ENCODE measurements around the gene ATG10. TPM values are rescaled to one million over a fixed set of nuclear protein-coding genes. Genes with fewer than 3 reads are reported as not detected.

ATG10 gene
- total RNA-seq, 1 donor from 2014 or later, result 7.6 TPM

DNA sequence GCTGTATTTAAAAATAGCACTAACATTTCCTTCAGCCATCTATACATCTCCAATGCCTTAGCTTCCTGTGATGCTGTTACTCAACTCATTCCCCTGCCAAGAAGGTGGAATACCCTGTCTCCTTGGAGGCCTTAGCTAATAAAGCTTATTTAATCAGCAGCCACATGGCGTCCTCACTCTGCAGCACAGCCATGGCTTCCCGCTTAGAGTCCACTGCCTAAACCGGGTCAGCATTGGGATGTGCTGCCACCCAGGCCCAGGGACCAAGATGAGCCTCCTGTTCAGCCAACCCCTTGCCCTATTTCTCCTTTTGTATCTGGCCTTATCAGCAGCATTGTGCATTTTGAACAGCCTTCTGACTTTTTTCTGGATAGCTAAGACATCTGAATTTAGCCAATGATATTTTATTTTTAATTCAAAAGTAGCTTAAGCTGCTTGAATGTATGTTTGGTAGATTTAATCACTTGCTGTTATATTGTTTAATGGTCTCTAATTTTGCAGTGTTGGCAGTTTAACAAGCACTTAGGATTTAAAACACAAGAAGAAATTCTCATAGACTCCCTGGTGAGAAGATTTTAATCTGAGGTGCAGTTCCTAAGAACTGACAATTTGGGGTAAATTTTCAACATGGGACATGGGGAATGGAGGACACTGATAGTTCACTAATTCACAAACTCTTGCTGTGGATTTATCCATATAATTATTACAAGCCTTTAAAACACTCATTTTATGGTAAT, 193.3 kb downstream of the ATG10 start:
- DNase-seq (ENCODE audit: low spot score), result no peak

DNA sequence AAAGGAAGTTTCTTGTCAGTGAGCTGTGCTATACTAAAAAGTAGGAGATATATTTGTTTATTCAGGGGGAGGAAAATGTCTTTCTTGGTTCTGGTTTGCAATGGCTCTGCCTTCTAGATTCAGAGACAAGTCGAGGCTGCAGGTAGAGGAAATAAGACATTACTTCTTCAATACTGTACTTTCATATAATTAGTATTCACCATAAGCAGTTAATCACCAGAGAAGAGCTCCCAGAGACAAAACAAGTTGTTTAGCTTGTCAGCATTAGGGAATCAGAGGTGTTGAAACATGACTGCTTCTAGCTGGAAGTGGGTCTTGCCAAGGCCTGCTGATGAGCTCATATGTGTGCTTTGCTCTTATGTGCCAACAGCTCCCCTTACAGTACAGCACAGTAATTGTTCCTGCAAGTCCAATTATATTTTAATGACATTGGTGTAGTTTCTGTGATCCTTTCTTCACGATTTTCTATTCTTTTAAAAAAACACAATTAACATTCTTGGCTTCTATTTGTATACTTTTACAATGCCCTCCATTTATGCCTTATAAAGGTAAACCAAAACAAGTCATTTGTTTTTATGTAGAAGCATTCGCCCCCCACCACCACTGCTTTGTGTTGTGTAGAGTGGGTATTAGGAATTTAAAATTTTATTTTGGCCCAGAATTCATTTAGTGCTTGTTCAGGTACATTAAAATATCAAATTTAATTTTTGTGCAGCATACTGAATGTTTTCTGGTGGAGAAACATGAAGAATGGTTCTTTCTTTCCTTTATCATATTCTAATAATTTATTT, 194.1 kb downstream of the ATG10 start:
- DNase-seq (ENCODE audit: low spot score), result peak; percentile 78

DNA sequence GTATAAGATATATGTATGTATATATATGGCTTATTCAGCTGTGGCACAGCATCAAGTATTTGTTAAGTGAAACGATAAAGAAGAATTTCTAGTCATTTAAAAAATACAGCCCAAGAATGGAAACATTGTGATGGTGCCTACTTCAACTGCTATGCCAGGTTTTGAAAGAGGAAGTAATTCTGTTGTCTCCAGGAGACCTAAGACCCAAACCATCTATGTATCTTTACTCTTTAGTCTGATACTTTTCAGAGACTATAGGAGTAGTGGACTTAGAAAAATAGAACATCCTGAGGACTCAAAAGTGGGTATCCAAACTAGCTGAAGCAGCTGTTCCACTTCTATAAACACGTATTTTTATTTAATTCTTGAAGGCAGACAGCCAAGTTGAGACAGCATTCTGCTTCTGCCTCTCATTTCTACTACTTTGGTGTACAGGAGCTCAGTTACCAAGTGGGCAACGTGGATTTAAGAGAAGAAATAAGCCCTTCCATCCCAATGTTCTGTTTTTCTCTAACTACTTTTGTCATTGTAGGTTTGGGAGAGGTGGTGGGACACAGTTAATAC, 195.6 kb downstream of the ATG10 start:
- no peak for DNase-seq (ENCODE audit: low spot score)

DNA sequence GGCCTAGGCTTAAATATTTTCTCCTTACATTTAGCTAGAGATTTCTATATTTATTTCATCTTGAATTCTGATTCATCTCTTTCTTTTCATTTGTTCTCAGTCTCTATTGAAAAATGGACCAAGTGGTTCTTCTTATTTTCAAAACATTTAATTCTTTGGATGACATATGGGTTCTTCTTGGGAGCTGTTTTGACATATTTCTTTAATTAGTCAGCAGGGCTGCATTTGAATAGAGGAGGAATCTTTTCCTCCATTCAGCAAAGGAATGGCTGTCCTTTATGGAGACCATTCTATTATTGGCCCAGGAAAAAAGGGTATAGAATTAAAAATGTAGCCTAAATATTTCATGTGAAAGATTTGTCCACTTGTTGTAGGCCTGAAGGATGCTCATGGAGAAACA, 196.5 kb downstream of the ATG10 start:
- DNase-seq (ENCODE audit: low spot score), result no peak

DNA sequence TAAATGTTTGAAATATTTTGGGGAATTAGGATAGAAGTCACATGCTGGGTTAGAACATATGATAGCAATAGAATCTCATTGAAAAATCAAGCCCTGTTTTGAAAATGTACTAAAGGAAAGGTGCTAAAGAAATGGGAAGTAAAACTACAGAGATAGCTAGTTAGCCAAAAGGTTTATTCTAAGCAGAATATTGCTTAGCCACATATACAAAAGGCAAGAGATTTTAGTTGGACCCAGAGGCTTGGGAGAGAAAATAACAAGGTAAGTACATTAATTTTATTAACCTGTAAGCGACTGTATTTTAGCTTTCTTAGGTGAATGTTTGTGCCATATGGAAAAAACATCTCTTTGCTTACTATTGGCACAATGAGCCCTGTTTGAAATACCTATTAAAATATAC, 198.1 kb downstream of the ATG10 start:
- DNase-seq (ENCODE audit: low spot score), result no peak

DNA sequence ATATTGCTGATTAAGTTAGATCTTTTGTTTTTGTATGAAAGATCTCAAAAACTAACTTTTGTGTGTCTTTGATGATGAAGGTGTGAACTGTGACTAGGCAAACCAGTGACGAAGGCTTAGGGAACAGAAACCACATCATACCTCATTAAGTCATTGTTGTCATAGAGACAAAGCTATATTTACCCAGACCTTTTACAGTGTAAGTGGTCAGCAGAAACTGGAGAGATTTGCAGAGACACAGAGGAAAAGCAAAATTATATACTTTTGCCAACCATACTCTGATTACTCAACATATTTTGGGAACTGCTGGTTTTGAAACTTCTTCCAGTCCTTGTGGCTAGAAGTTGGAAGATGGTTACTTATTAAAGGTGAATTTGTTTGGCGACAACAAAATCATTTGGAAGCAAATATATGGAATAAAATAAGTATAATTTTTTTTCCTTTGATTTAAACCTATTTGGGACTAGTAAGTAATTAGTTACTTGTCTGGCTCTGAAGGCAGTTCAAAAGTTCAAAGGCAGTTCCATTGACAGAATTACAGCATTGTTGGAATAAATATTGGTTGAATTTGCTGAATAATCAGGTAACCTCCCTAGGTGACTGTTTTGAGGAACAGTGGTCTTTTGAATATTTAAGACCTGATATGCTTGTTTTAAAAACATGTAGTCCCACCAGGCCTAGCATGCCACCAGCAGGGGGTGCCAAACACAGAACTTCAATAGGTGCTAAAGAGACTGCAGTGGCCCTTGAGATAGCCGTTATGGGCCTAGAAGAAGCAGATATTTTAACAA, 202.5 kb downstream of the ATG10 start:
- peak; percentile 62 for DNase-seq (ENCODE audit: low spot score)

DNA sequence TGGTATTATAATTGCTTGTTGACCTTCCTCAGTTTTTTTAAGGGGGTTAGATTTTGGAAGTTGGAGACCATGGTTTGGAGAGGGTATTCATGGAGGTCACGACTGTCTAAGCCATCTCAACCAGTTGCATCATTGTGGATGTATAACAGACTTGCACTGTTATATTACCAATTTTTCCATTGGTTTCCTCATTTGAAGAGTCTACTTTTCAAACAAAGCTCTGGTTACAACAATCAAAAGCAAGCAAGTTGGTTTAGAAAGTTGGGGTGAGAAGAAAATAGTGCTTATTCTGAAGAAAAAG, 203.0 kb downstream of the ATG10 start:
- DNase-seq (ENCODE audit: low spot score), result no peak

DNA sequence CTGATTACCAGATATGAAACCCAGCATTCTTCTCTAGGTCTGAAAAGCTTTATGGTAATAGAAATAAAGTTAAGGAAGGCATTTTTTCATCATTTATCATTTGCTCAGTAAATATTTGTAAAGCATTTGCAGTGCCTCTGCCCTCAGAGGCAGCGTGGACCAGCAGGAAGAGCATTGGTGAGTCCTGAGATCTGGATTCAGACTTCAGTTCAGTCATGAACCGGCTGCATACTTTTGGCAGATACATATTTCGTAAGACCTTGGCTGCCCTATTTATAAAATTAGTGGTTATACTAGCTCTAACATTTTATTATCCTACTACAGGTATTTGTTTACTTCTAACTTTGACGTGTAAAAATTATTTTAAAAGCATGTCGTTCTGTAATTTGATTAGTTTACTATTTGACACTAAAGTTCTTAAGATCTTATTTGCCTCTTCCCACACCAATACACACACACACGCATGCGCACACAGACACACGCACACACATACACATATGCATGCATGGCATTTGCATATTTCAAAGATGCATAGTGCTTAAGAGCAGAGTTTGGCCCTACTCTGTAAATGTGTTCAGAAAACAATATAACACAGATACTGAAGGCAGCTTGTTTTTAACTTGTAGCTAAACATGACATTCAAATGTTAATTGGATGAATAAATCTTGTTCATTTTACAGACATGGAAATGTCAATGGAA, 204.4 kb downstream of the ATG10 start:
- DNase-seq (ENCODE audit: low spot score), result no peak

DNA sequence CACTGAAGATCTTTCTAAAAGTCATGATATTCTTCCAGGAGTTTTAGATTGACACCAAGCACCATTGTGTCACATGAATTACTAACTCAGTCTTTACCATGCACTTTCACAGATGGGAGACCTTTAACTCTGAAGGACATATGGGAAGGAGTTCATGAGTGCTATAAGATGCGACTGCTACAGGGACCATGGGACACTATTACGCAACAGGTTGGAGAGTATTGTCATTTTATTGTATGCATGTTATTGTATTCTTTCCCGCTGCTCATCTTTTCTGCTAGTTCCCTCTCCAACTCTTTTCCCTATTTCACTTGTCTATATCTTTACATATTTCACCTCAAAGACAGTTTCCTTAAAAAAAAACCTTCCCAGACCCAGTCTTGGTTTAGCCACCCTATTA, 206.6 kb downstream of the ATG10 start:
- DNase-seq (ENCODE audit: low spot score), result no peak

DNA sequence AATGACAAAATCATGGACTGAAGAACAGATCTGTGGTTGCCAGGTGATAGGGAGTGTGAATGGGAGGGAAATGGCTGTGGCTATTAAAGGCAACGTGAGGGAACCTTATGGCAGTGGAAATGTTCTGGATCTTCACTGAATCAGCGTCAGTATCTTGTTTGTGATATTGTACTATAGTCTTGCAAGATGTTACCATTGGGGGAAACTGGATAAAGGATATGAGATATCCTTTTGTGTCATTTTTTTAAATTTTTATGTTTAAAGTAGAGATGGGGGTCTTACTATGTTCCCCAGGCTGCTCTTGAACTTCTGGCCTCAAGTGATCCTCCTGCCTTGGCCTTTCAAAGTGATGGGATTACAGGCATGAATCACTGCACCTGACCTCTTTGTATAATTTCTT, 210.8 kb downstream of the ATG10 start:
- DNase-seq (ENCODE audit: low spot score), result no peak

DNA sequence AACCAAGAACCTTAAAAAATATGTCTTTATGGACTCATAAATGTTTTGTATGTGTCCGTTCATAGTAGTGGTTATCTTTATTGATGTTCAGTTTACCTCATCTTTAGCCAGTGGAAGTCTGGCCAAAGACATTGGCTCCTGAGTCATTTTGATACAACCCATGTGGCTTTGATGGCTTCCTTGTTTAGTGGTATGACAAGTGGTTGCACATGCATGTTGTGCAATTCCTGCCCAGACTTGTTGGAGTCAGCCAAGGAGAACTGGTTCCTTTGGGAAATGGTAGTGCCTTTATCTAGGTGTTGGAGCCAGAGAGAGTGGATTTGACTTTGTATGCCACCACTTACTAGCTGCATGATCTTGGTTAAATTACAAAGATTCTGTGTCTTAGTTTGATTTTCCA, 212.0 kb downstream of the ATG10 start:
- no peak for DNase-seq (ENCODE audit: low spot score)

DNA sequence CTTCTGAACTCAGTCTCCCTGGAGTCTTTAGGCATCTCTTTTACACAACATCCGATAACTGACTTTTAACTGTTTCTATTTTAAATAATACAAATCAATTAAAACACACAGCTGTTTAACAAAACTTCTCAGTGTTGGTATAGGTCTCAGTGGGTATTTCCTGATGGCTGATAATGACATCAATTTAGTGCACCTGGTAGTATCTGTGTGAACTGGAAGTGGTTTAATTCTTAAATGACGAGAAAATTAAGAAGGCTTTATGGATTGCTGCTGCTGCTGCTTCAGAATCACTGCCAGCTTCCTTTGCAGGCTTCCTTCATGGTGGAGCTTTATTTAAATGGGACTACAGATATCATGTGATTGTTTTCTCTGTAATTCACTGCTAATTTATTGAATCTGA, 214.0 kb downstream of the ATG10 start:
- DNase-seq (ENCODE audit: low spot score), result no peak

DNA sequence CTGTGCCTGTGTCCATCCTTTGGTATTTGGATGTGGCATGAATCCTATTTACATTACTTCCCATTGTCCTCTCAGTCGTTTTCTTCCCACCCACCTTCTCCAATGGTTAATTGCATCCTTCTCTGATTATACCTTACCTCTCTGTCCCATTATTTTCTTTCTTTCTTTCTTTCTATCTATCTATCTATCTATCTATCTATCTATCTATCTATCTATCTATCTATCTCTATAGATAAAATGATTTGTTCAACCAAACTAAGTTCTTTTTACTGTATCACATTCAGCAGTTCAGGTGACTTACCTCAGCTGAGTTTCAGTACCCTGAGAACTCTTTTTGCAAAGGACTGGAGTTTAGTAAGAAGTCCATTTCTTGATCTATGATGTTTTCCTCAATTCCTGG, 225.7 kb downstream of the ATG10 start:
- DNase-seq (ENCODE audit: low spot score), result no peak

DNA sequence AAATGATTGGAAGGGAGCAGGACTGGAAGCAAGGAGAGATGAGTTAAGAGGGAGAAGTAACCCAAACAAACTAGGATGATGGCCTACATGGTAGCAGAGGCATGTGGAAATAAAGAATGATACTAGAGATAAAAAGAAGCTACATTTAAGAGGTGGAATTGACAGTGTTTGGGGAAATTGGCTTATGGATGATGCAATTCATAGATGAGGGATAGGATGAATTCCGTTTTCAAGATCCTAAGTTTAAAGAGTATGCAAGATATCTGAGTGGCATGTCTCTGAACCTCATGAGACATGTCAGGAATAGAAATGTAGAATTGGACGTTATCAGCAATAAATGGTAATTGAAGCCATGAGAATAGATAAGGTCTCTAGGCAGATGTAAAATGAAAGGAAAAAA, 232.7 kb downstream of the ATG10 start:
- DNase-seq (ENCODE audit: low spot score), result no peak

DNA sequence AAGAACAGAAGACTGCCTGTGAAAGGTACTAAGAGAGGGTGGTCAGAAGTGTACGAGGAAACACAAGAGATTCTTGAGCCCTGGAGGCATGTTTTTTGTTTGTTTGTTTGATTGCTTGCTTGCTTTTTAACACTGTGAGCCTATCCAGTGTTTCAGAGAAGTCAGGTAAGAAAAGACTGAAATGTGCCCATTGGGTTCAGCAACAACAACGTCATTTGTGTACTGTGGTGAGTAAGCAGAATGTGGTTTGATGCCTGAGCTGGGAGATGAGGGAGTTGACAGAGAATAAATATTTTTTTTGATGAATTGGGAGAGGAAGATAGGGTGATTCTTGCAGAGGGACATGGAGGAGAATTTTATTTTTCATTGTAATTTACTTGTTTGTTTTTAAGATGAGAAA, 233.2 kb downstream of the ATG10 start:
- DNase-seq (ENCODE audit: low spot score), result no peak

DNA sequence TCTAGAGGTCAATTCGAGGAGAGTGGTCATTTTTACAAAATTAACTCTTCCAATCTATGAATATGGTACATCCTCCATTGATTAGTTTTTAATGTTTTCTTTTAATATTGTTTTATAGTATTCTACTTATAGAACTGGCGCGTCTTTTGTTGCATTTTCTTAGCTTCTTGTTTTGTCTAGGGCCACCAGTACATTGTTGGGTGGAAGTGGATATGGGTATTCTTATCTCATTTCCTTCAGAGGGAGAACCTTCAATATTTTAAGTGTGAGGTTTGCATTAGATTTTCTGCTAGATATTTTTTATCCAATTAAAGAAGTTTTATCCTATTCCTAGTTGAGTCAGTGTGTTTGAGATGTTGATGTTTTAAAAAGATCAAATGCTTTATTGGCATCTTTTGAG, 236.5 kb downstream of the ATG10 start:
- no peak for DNase-seq (ENCODE audit: low spot score)

DNA sequence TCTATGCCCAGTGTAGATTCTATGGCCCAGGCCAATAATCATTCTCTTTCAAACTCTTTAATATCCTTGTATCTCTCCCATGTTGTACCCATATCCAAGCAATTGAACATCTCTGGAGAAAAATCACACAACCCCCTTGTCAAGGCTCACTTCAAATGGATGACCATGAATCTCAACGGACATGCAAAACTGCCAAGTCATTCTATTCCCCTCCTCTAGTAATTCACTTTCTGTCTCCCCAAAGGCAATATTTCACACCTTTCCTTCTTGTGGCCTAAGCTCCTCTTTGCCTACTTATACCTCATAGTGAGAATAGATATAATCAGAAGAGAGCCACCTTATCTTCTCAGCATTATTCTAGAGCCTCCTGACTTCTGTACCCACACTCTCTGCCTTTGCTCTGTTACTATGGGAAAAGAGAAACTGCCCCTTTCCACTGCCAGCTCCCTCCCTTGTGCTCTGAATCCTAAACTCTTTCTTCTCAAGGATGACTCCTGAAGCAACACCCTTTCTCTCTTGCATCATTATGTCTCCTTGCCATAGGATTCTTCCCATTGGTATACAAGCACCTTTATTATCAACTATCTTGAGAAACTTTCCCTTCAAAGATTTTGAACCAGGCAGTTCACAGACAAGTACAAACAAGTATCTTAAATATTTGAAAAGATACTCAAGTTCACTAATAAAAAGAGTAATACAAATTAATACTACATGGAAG, 240.2 kb downstream of the ATG10 start:
- DNase-seq (ENCODE audit: low spot score), result no peak

DNA sequence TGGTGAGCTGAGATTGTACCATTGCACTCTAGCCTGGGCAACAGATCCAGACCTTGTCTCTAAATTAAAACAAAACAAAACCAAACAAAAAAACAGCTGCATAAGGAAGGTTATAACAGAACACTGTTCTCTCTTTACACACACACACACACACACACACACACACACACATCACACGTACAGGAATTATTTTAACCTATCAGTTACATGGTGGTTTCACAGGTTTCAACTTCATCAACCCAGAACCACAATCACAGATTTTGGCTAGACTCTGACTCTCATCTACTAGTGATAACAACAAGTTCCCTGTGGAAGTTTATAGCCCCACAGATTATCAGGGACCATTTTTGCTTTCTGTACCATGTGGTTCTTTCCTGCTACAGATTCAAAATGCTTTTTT, 246.1 kb downstream of the ATG10 start:
- DNase-seq (ENCODE audit: low spot score), result no peak

DNA sequence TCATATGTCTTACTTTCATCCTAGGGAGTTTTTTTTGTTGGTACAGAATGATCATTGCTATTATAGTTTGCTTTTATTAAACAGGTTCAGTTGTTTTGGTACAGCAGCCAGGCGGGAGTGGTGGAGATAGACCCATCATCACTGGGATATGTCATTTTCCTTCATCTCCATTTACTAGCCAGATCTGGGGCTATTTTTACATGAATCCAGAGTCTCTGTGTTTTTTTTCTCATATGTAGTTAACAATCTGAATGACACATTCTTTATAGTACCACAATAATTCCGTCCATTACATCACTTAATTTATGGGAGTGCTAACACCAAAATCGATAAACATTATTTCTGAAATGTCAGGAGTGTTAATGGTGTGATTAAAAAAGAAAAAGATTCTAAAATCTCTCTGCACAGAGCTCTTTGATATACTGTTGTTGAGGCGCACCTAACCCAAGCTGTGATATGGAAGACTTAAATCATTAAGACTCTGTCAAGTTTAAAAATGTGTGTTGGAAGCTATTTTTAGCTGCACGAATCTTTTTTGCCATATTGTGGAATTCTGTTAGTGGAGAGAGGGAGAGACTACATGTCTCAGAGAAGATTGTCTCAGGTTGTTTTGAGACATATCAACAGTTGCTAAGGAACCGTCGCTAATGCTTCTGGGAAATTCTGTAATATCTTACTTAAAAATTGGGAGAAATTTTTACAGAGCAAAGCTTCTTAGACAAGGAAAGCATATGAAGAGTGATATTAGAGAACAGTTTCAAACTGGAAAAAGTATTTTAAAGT, 246.7 kb downstream of the ATG10 start:
- no peak for DNase-seq (ENCODE audit: low spot score)

DNA sequence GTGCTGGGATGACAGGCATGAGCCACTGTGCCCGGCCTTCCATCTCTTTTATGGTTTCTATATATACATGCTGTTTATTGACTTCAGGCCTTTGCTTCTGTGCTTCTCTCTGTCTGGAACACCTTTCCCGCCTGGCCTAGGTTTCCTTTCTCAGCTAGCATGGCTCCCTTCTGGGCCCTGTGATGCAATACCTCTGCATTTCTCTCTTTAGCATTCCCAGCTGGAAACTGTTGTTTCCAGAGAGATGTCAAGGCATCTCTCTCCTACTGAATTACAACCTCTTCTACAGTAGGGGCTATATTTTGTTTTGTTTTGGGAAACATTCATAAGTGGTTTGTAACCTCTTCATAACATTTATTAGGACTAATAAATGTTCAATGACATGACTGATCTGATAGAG, 249.2 kb downstream of the ATG10 start:
- DNase-seq (ENCODE audit: low spot score), result no peak

All from mucosa of gallbladder (tissue), 1 donor.